ENCODE data around the gene SUSD3. TPM values are rescaled to one million over a fixed set of nuclear protein-coding genes. Genes with fewer than 3 reads are reported as not detected.
"Not testable (repeated sequence)": the region's sequence is repeated elsewhere in the genome, so short reads cannot be mapped to it uniquely, and the experiment has no call there.

Gene SUSD3
- total and polyA plus RNA-seq, 2 of the 8 experiments (the other 6 are each of a cell fraction or from before 2014, with no cell fraction given): 5.5 to 35.4 TPM

GRCh38 chr9:93101086-93101485 lies 42.6 kb downstream of the SUSD3 start:
- H3K9ac ChIP-seq (replicated peaks in 1 of 4; ENCODE audit: extremely low read depth in 1 of 4, low read depth in 3 of 4, low read length in 3 of 4); H3K27me3 ChIP-seq (replicated peaks in 1 of 4; ENCODE audit: control insufficient read depth in 3 of 4, extremely low read depth in 1 of 4, insufficient read depth in 3 of 4, low read length in 3 of 4); H3K56ac ChIP-seq (replicated peaks; ENCODE audit: insufficient read length, low read depth, low read length); H3K4me2 ChIP-seq (ENCODE audit: insufficient read depth in 1 of 2, low read depth in 2 of 2, low read length in 2 of 2); H3K18ac ChIP-seq (ENCODE audit: extremely low read depth, low read length); H4K5ac ChIP-seq (ENCODE audit: insufficient read length, low read depth, low read length); FAIRE-seq; H2BK5ac ChIP-seq (ENCODE audit: low read depth, low read length); POLR2A ChIA-PET (ENCODE audit: partially characterized antibody); H3K27ac ChIP-seq (ENCODE audit: low read depth, low read length); H2BK15ac ChIP-seq (ENCODE audit: low read length); H3K4ac ChIP-seq (replicated peaks; ENCODE audit: insufficient read length, low read depth, low read length); H2BK120ac ChIP-seq (replicated peaks; ENCODE audit: low read depth, low read length); H3K9me3 ChIP-seq (ENCODE audit: insufficient read depth in 2 of 2, low read depth in 1 of 2, low read length in 1 of 2); H3K79me1 ChIP-seq (ENCODE audit: low read depth, low read length); H2AFZ ChIP-seq (ENCODE audit: low read length); H3K14ac ChIP-seq (ENCODE audit: insufficient read length); H4K20me1 ChIP-seq (replicated peaks in 1 of 2; ENCODE audit: control insufficient read depth in 1 of 2, insufficient read depth in 2 of 2, low read length in 2 of 2); H2BK20ac ChIP-seq (ENCODE audit: low read length); H2AK5ac ChIP-seq (ENCODE audit: low read depth, low read length); H3K23me2 ChIP-seq (ENCODE audit: low read depth, low read length); H3K4me3 ChIP-seq (ENCODE audit: extremely low read depth in 1 of 4, insufficient read depth in 2 of 4, low read depth in 3 of 4, low read length in 4 of 4); H4K91ac ChIP-seq (replicated peaks; ENCODE audit: insufficient read length, low read length); H3K79me2 ChIP-seq (ENCODE audit: control insufficient read depth in 1 of 2, insufficient read depth in 2 of 2, low read length in 2 of 2); H2BK12ac ChIP-seq (ENCODE audit: low read depth, low read length); H4K8ac ChIP-seq (ENCODE audit: extremely low read depth, insufficient read depth, low read length); H3K36me3 ChIP-seq (ENCODE audit: control insufficient read depth in 2 of 4, insufficient read depth in 4 of 4, low read length in 3 of 4); H3K23ac ChIP-seq (ENCODE audit: insufficient read length); H3K4me1 ChIP-seq (replicated peaks in 1 of 4; ENCODE audit: control insufficient read depth in 3 of 4, insufficient read depth in 4 of 4, low read length in 3 of 4); DNase-seq (ENCODE audit: low read depth in 1 of 2, low spot score in 2 of 2): not testable (repeated sequence)
- 96% methylated on average over 9 of the region's 11 CpGs; no CpG with 5 or more reads in 1 of the 2 experiments for WGBS, 2 experiments (ENCODE audit: extremely low coverage in 1 of 2, insufficient coverage in 1 of 2, insufficient read length in 1 of 2, insufficient replicate concordance in 2 of 2, low coverage in 1 of 2, low lambda C conversion rate in 2 of 2, missing lambda C conversion rate in 1 of 2)
- CTCF ChIA-PET (ENCODE audit: partially characterized antibody): interaction anchor here (0.6 to 1.2 kb wide), 5 partner anchors 14 to 235 kb away, joined by 3 to 6 read pairs (median 3); no protein-coding TSS in a partner anchor

Measured in H1 (cell line).